Measurements from ENCODE around the gene ACAD11. TPM values are rescaled to one million over a fixed set of nuclear protein-coding genes. Genes with fewer than 3 reads are reported as not detected.

The ACAD11 gene
- total RNA-seq, 1 experiment from 2014 or later: 15.6 TPM

DNA sequence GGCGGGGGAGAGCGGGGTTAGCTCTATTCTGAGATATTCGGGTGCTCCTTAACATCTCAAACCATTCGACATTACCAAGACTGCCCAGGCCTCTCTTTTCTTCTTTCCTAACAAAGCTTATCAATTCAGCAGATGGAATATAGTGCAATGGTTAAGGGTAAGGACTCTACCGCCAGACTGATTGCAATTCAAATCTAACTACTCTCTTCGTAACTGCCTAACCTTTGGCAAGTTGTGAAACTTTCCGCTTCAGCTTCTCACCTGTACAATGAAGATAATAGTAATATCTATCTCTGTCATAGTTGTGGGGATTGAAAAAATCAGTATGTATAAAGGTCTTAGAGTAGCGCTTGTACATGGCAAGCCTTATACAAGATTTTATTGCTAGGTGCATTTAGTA, 1.5 kb upstream of the ACAD11 start:
- Histone ChIP-seq H3K4me1 (ENCODE audit: insufficient read depth, low read length) (no peaks in the 10 kb centered on the region), H2AK5ac (ENCODE audit: insufficient read length, low read length) (no peak overlapping the region), H3K23ac (ENCODE audit: insufficient read length, low read depth, low read length) (no peak overlapping the region), H3K79me2 (ENCODE audit: insufficient read depth, low read length) (peaks cover 6% of the 10 kb centered on the region; the same call in 1 of the 2 replicates), H3K9me3 (ENCODE audit: control insufficient read depth, low read depth, low read length) (no peaks in the 10 kb centered on the region), H3K79me1 (ENCODE audit: insufficient read depth, low read depth, low read length, poor library complexity, severe bottlenecking) (no peaks in the 10 kb centered on the region), H3K4ac (ENCODE audit: low read depth, low read length) (no peak overlapping the region), H2AFZ (ENCODE audit: low read length) (no peak overlapping the region), H4K5ac (ENCODE audit: insufficient read length, low read depth, low read length) (no peak overlapping the region), H3K18ac (ENCODE audit: insufficient read length, low read depth, low read length) (no peak overlapping the region), H4K20me1 (ENCODE audit: control insufficient read depth, insufficient read depth, insufficient read length) (no peaks in the 10 kb centered on the region), H2BK15ac (ENCODE audit: low read depth, low read length) (no peak overlapping the region), H3K4me2 (ENCODE audit: insufficient read depth, insufficient read length, low read length) (peak overlapping the region; percentile 59), H3T11ph (ENCODE audit: low read length) (no peak overlapping the region), H2BK12ac (ENCODE audit: insufficient read length, low read depth, low read length) (no peak overlapping the region), H3K27ac (ENCODE audit: insufficient read length, low read depth, low read length) (no peak overlapping the region), H3K23me2 (ENCODE audit: insufficient read length, low read depth, low read length, poor library complexity, severe bottlenecking) (peaks cover 12% of the 10 kb centered on the region), H3K27me3 (ENCODE audit: insufficient read depth, low read length) (no peaks in the 10 kb centered on the region), H4K91ac (ENCODE audit: insufficient read length, low read depth, low read length) (no peak overlapping the region), H2BK5ac (ENCODE audit: insufficient read length, low read length) (no peak overlapping the region), H3K9ac (ENCODE audit: extremely low read depth, insufficient read length, low read length) (peak overlapping the region; percentile 86), H4K8ac (replicated peaks; ENCODE audit: insufficient read length, low read depth, low read length) (no peak overlapping the region), H3K56ac (ENCODE audit: insufficient read length, low read depth, low read length) (no peak overlapping the region), H2BK20ac (ENCODE audit: low read depth, low read length, poor library complexity, severe bottlenecking) (no peak overlapping the region), H3K14ac (ENCODE audit: insufficient read depth, low read length) (no peak overlapping the region), H2BK120ac (ENCODE audit: low read depth, low read length, poor library complexity, severe bottlenecking) (no peak overlapping the region)
- Mint-ChIP-seq H3K27me3 (ENCODE audit: low read depth) (no peaks in the 10 kb centered on the region), H3K4me3 (peak overlapping the region; percentile 95 to 98), H3K9me3 (no peaks in the 10 kb centered on the region), H3K36me3 (ENCODE audit: insufficient read depth in 1 of 3, low read depth in 3 of 3) (no peaks in the 10 kb centered on the region; a peak in 1 of 7 replicates), H3K27ac (peak overlapping the region in 1 of 3 experiments; percentile 24; a peak in 2 of 7 replicates), H3K4me1 (peaks cover 14 to 19% of the 10 kb centered on the region in 2 experiments)
- TF ChIP-seq, protein P1, sequence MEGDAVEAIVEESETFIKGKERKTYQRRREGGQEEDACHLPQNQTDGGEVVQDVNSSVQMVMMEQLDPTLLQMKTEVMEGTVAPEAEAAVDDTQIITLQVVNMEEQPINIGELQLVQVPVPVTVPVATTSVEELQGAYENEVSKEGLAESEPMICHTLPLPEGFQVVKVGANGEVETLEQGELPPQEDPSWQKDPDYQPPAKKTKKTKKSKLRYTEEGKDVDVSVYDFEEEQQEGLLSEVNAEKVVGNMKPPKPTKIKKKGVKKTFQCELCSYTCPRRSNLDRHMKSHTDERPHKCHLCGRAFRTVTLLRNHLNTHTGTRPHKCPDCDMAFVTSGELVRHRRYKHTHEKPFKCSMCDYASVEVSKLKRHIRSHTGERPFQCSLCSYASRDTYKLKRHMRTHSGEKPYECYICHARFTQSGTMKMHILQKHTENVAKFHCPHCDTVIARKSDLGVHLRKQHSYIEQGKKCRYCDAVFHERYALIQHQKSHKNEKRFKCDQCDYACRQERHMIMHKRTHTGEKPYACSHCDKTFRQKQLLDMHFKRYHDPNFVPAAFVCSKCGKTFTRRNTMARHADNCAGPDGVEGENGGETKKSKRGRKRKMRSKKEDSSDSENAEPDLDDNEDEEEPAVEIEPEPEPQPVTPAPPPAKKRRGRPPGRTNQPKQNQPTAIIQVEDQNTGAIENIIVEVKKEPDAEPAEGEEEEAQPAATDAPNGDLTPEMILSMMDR (conservative IDR thresholded peaks at IDR 0.05): no peak
- DNase-seq: no peak
- no CpG with 5 or more reads among the region's 8 CpGs for WGBS (ENCODE audit: extremely low coverage, insufficient read length, low lambda C conversion rate)
